Stimulated activated naive CD4-positive, alpha-beta T cell (primary cell): Measurements from ENCODE around the gene CREB3L4.
"Not testable (repeated sequence)": the region's sequence is repeated elsewhere in the genome, so short reads cannot be mapped to it uniquely, and the experiment has no call there.

Experiments
- DNase-seq, 6 experiments: peaks; one replicate each; lab custom pipeline; 2025; lab: John Stamatoyannopoulos, UW

Gene CREB3L4

DNA sequence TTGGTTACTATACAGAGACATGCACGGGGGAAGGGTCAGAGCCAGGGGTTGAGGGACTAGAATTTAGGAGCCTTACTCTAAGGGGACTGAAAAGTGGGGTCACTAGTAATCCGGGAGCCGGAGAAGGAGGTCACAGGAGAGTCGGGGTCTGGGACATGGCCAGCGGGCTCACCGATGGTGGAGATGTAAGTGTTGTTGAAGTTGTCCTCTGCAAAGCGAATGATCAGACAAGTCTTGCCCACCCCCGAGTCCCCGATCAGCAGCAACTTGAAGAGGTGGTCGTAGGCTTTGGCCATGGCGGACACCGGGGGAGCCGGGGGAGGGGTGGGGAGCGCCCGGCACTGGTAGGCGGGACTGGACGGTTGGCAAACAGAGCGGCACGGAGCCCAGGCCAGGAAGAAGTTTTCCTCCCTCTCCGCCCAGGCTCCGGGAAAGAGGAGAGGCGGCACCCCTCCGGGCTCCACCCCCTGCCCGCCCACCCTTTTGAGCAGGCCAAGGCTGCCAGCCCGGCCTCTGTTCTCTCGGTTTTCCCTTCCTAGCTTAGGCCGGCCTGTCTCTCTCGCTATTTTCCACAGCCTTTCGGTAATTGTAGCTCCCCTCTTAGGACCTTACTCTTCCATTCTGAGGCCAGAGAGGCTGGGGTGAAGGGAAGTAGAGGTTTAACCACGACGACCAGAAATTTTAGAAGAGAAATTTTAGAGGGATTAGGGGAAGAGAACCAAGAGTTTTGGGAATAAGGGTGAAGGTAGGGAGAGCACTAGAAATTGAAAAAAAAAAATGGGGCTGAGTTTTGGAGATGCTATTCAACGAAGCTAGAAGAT is 18.4 kb downstream of the CREB3L4 start, which contains the start of gene RAB13:
RAB13 (minus strand) TSS at position 399 of the 821 bp plus-strand sequence; CDS start at position 296, 103 bp downstream.
- DNase-seq: peak in 1 of 6 experiments; percentile 30

GRCh38 chr1:153987621-153988020 is 19.9 kb downstream of the CREB3L4 start:
- DNase-seq: no peak

DNA sequence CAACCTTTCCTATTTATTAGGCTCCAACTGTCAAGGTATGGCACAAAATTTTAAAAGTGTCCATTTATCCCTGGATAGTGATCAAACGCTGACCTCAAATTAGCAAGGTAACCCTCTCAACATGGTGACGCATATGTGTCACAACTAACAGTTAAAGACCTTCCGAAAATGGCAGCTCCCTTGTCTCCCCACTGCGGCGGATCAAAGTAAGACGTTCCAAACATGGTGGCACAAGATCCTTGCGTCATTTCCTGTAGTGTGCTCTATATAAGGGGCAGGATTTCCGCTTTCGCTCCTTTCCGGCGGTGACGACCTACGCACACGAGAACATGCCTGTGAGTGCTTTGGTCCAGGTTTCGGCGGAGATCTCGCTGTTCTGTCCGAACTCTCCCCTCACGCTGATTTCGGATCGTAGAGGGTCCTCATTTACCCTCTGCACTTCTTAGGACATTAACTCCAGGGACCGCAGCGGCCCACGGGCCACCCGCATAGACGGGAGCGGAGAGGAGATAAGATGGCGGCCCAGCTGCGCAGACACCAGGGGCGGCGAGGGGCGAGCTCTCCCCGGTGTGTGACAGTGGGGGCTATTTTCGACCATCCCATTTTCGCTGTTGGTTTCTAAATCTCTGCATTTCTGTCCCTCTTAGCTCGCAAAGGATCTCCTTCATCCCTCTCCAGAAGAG is 22.9 kb downstream of the CREB3L4 start, which contains the start of gene RPS27:
RPS27 (plus strand) TSS at position 295 of the 683 bp plus-strand sequence; CDS start at position 330, 35 bp downstream.
- peak; percentile 79 to 96 (median 90) for DNase-seq

- no peak for DNase-seq
Measured at GRCh38 chr1:153991151-153991630, 23.5 kb downstream of the CREB3L4 start.

- peak in 1 of 6 experiments; percentile 35 for DNase-seq
Measured at GRCh38 chr1:153991806-153992205, 24.1 kb downstream of the CREB3L4 start.

DNA sequence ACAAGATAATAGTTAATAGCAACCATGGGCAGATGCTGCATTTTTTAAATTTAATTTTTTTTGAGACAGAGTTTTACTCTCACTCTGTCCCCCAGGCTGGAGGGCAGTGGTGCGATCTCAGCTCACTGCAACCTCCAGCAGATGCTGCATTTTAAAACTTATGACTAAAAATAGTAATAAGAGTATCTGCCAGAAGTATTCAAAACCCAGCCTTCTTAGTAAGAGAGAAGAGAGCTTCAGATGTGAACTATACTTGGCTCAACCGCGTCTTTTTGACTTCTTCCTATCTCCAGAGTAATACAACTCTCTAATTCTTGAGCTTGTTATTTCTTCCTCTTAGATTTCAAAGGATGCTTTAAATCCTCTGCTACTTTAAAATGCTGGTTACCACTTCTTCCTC is 27.5 kb downstream of the CREB3L4 start:
- no peak for DNase-seq

GRCh38 chr1:153995640-153996039 is 27.9 kb downstream of the CREB3L4 start:
- peak in 1 of 6 experiments; percentile 15 for DNase-seq

DNA sequence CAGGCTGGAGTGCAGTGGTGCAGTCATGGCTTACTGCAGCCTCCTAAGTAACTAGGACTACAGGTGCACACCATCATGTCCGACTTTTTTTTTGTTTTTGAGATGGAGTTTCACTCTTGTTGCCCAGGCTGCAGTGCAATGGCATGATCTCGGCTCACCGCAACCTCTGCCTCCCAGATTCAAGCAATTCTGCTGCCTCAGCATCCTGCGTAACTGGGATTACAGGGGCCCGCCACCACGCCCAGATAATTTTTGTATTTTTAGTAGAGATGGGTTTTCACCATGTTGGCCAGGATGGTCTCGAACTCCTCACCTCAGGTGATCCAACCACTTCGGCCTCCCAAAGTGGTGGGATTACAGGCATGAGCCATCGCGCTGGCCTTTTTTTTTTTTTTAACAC is 29.2 kb downstream of the CREB3L4 start:
- not testable (repeated sequence) for DNase-seq

- no peak for DNase-seq
Measured at GRCh38 chr1:154000420-154000819, 32.7 kb downstream of the CREB3L4 start.

DNA sequence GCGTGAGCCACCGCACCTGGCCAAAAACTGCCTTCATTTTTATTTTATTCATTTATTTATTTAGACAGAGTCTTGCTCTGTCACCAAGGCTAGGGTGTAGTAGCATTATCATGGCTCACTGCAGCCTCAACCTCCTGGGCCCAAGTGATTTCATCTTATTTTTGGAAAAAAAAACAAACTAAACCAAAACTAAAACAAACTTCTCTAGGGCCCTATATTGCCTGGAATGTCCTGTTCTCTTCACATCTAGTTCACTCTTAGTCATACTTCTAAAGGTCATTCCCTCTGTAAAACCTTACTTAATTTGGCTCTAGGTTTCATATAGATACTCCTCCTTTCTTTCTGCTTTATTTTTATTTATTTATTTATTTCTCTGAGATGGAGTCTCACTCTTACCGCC is 38.4 kb downstream of the CREB3L4 start:
- DNase-seq: no peak

- no peak for DNase-seq
Measured at GRCh38 chr1:154012129-154012528, 44.4 kb downstream of the CREB3L4 start.

DNA sequence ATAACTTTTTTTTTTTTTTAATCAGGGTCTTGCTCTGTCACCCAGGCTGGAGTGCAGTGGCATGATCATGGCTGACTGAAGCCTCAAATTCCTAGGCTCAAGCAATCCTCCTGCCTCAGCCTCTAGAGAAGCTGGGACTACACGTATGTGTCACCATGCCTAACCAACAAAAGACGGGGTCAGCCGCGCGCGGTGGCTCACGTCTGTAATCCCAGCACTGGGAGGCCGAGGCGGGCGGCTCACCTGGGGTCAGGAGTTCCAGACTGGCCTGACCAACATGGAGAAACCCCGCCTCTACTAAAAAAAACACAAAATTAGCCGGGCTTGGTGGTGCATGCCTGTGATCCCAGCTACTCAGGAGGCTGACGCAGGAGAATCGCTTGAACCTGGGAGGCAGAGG is 44.8 kb downstream of the CREB3L4 start:
- DNase-seq: not testable (repeated sequence)

DNA sequence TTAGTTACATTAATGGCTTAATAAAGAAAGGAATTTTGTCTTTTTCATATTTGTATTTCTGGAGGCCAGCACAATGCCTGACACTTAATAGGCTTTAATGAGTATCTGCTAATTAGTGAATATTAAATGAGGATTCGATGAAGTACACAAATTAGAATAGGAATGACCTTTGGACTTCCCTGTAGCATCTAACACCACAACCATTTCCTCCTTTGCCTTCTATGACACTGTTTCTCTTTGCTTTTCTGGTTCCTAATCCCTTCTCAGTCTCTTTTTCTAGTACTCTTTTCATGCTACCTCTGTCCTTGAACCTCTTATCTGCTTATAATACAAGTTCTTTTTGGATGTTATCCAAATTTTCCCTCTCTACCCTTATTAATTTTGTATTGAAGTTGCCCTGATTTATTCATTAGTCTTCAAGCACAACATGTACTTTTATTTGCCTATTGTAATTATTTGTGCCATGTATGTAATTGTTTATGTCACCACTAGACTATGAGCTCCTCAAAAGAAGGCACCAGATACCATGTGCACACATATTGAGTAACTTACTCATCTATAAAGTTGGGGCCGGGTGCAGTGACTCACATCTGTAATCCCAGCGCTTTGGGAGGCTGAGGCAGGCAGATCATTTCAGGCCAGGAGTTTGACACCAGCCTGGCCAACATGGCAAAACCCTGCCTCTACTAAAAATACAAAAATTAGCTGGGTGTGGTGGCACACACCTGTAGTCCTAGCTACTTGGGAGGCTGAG is 46.6 kb downstream of the CREB3L4 start:
- DNase-seq: no peak

- DNase-seq: no peak
Measured at GRCh38 chr1:154019269-154019668, 51.6 kb downstream of the CREB3L4 start.

DNA sequence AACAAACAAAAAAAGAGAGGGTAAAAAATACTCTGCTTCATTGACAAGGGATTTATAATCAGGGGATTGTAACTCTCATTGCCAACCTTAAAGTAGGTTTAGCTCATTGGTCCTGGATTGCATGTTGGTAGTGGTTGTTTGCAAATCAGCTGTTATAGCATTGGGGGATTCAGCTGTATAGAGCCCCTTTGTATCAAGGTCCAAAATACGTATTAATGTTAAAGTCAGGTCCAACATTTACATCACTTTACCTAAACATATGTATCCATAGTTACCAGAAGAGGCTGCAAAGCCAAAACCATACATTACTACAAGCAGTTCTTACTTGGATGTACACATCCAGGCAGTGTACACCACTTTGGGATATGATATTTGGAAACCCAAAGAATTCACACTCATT is 52.2 kb downstream of the CREB3L4 start:
- no peak for DNase-seq
